ENCODE measurements around the gene GUK1. TPM values are rescaled to one million over a fixed set of nuclear protein-coding genes. Genes with fewer than 3 reads are reported as not detected.

The GUK1 gene
- total RNA-seq, 4 donors from 2014 or later = 234 to 504 (median 299) TPM

DNA sequence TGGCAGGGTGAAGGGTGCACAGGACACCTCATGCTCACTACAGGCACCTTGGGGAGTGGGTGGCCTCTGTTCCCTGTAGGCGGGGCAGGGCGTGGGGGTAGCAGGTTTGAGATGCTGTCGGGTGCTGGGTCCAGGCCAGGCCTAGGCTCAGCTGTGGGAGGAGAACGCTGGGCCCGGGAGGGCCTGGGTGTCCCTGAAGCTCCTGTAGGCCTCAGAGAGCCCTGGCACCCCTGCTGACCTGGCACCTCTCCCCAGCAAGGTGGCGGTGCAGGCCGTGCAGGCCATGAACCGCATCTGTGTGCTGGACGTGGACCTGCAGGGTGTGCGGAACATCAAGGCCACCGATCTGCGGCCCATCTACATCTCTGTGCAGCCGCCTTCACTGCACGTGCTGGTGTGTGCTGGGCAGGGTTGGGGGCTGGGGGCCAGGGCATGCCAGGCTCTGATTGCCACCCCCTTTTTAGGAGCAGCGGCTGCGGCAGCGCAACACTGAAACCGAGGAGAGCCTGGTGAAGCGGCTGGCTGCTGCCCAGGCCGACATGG, 7.1 kb downstream of the GUK1 start:
- no peak for ATAC-seq
- Histone ChIP-seq H3K27me3 (no peaks in the 10 kb centered on the region), H3K27ac (peak overlapping the region in 1 of 4 donors; percentile 88), H3K4me1 (peaks cover 7 to 98% (median 65%) of the 10 kb centered on the region in 3 donors), H3K9me3 (no peaks in the 10 kb centered on the region), H3K36me3 (peaks cover 0 to 44% of the 10 kb centered on the region in 2 donors), H3K4me3 (no peak overlapping the region)
- 80% methylated on average over 1 of the region's 20 CpGs; no CpG with 5 or more reads in 1 of the 2 donors for WGBS, 2 donors (ENCODE audit: low coverage in 1 of 2)
- no peak for TF ChIP-seq POLR2AphosphoS5 (IDR thresholded peaks at IDR 0.05)
- TF ChIP-seq EP300 (IDR thresholded peaks at IDR 0.05) = no peak
- TF ChIP-seq POLR2A (IDR thresholded peaks at IDR 0.05) = no peak
- TF ChIP-seq, protein P1, sequence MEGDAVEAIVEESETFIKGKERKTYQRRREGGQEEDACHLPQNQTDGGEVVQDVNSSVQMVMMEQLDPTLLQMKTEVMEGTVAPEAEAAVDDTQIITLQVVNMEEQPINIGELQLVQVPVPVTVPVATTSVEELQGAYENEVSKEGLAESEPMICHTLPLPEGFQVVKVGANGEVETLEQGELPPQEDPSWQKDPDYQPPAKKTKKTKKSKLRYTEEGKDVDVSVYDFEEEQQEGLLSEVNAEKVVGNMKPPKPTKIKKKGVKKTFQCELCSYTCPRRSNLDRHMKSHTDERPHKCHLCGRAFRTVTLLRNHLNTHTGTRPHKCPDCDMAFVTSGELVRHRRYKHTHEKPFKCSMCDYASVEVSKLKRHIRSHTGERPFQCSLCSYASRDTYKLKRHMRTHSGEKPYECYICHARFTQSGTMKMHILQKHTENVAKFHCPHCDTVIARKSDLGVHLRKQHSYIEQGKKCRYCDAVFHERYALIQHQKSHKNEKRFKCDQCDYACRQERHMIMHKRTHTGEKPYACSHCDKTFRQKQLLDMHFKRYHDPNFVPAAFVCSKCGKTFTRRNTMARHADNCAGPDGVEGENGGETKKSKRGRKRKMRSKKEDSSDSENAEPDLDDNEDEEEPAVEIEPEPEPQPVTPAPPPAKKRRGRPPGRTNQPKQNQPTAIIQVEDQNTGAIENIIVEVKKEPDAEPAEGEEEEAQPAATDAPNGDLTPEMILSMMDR (IDR thresholded peaks at IDR 0.05) = no peak

DNA sequence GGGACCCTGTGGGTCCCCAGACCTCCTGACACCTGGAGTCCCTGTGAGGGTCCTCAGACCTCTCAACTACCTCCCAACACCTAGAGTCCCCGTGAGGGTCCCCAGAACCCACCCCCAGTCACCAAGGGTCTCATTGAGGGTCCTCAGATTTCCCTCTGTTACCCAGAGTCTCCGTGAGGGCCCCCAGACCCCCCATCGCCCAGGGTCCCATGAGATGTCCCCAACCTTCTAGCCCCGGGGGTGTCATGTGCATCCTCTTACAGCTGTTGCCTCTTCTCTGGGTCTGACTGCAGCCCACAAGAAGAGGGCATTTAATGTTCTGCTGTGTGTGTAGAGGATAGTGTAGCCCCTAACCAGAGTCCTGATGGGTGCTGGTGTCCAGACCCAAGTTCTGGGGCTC, 7.7 kb downstream of the GUK1 start:
- Histone ChIP-seq H3K4me3 (no peak overlapping the region), H3K9me3 (no peaks in the 10 kb centered on the region), H3K36me3 (peaks cover 0 to 43% of the 10 kb centered on the region in 2 donors), H3K4me1 (peaks cover 6 to 98% (median 62%) of the 10 kb centered on the region in 3 donors), H3K27ac (peak overlapping the region in 3 of 4 donors; percentile 88 to 98 (median 91)), H3K27me3 (no peaks in the 10 kb centered on the region)
- no peak for ATAC-seq
- 95% methylated on average over 2 of the region's 4 CpGs; no CpG with 5 or more reads in 1 of the 2 donors for WGBS, 2 donors (ENCODE audit: low coverage in 1 of 2)
- TF ChIP-seq, protein P1 (IDR thresholded peaks at IDR 0.05) = no peak
- no peak for TF ChIP-seq EP300 (IDR thresholded peaks at IDR 0.05)
- no peak for TF ChIP-seq POLR2AphosphoS5 (IDR thresholded peaks at IDR 0.05)
- no peak for TF ChIP-seq POLR2A (IDR thresholded peaks at IDR 0.05)

DNA sequence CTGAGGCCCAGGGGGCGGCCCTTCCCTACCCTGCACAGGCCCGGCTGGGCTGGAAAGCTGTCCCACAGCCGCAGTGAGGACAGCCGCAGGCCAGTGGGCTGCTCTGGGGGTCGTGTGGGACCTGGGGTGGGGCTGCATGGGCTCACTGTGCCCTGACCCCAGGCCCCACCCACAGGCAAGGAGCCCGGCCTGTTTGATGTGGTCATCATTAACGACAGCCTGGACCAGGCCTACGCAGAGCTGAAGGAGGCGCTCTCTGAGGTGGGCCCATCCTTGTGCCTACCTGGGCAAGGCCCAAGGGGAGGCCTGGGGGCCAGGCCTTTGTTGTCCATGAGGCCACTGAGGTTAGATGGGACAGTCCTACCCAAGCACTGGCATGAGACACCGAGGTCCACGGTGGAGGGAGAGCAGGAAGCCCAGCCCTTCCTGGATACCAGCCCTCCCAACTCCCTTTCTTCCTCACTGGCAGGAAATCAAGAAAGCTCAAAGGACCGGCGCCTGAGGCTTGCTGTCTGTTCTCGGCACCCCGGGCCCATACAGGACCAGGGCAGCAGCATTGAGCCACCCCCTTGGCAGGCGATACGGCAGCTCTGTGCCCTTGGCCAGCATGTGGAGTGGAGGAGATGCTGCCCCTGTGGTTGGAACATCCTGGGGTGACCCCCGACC, 8.2 kb downstream of the GUK1 start:
- peaks cover 6 to 97% (median 56%) of the 10 kb centered on the region in 3 donors for H3K4me1 ChIP-seq
- peaks cover 0 to 43% of the 10 kb centered on the region in 2 donors for H3K36me3 ChIP-seq
- no peaks in the 10 kb centered on the region for H3K27me3 ChIP-seq
- no peak for TF ChIP-seq POLR2AphosphoS5 (IDR thresholded peaks at IDR 0.05)
- no peak for TF ChIP-seq EP300 (IDR thresholded peaks at IDR 0.05)
- TF ChIP-seq, protein P1 (IDR thresholded peaks at IDR 0.05) = no peak
- no peak for TF ChIP-seq POLR2A (IDR thresholded peaks at IDR 0.05)
- no peak for ATAC-seq
- H3K4me3 ChIP-seq = no peak overlapping the region
- no CpG with 5 or more reads among the region's 18 CpGs for WGBS, 2 donors (ENCODE audit: low coverage in 1 of 2)
- peak overlapping the region in 3 of 4 donors; percentile 88 to 98 (median 91) for H3K27ac ChIP-seq
- H3K9me3 ChIP-seq = no peaks in the 10 kb centered on the region

DNA sequence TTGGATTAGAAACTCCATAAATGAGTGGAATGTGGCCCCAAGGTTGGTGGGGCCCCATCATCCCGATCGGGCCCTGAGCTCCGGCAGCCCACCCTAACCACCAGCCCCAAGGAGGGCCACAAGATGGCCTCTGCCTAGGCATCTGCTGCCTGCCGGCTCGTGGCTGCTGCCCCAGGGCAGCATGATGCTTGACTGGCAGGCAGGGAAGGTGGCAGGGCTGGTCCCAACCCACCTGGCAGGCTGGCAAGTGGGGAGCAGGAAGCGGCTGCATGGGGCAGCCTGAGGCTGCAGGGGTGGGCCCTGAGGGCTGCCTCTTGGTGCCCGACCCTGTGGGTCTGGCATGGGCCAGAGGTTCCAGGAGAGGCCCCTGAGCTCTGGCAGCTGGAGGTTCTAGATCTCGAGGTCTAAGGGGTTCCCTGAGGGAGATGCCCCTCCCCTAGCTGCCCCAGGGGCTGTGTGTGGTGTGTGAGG, 8.9 kb downstream of the GUK1 start:
- Histone ChIP-seq H3K27me3 (no peaks in the 10 kb centered on the region), H3K27ac (peak overlapping the region; percentile 77 to 98 (median 90)), H3K4me3 (peak overlapping the region in 1 of 2 donors; percentile 52), H3K4me1 (peaks cover 6 to 91% (median 53%) of the 10 kb centered on the region in 3 donors), H3K36me3 (peaks cover 0 to 43% of the 10 kb centered on the region in 2 donors), H3K9me3 (no peaks in the 10 kb centered on the region)
- 40% methylated on average over 2 of the region's 8 CpGs; no CpG with 5 or more reads in 1 of the 2 donors for WGBS, 2 donors (ENCODE audit: low coverage in 1 of 2)
- ATAC-seq = peak; percentile 0
- TF ChIP-seq, protein P1 (IDR thresholded peaks at IDR 0.05) = no peak
- TF ChIP-seq POLR2AphosphoS5 (IDR thresholded peaks at IDR 0.05) (no peak), POLR2A (IDR thresholded peaks at IDR 0.05) (no peak), EP300 (IDR thresholded peaks at IDR 0.05) (no peak)

Measured in gastroesophageal sphincter (tissue), 4 donors.